ENCODE data around the gene NXNL1.
"Not testable (repeated sequence)": the region's sequence is repeated elsewhere in the genome, so short reads cannot be mapped to it uniquely, and the experiment has no call there.

The NXNL1 gene, protein sequence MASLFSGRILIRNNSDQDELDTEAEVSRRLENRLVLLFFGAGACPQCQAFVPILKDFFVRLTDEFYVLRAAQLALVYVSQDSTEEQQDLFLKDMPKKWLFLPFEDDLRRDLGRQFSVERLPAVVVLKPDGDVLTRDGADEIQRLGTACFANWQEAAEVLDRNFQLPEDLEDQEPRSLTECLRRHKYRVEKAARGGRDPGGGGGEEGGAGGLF

DNA sequence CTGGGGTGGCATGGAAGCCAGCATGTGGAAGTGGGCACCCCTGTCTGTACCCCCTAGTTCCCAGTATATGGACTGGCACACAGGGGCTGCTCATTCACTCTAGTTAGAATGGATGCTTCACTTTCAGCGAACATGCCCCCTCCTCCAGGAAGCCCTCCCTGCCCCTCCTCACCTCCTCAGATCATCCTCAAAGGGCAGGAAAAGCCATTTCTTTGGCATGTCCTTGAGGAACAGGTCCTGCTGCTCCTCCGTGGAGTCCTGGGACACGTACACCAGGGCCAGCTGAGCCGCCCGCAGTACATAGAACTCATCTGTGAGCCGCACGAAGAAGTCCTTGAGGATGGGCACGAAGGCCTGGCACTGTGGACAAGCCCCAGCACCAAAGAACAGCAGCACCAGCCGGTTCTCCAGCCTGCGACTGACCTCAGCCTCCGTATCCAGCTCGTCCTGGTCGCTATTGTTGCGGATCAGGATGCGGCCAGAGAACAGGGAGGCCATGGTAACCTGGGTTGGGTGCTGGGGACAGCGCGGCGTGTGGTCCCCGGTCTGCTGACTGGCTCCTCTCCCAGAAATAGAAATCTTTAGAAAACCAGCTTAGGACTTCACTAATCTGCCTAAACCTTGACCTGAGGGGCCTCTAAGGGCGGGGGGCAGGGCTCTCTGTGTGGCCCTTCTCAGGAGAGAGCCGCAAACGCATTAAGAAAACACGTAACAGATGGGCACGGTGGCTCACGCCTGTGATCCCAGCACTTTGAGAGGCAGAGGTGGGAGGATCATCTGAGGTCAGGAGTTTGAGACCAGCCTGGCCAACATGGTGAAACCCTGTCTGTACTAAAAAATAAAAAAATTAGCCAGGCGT, at the start of gene NXNL1:
TSS of gene NXNL1 (minus strand) at position 555 of the 859 bp plus-strand sequence. CDS start at position 498, 57 bp downstream.
- no peak for DNase-seq

DNA sequence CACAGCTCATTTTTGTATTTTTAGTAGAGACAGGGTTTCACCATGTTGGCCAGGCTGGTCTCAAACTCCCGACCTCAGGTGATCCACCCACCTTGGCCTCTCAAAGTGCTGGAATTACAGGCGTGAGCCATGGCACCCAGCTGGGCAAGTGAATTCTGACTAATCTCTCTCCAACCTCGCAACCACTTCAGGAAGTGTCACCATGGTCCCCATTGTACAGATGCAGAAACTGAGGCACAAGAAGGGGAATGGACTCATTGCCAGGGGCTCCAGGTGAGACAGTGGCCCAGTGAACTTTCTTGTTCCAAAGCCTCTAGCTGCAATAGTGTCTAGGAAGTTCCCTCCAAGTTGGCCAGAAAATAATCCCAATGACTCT, 47.8 kb upstream of the NXNL1 start:
- DNase-seq = not testable (repeated sequence)

DNA sequence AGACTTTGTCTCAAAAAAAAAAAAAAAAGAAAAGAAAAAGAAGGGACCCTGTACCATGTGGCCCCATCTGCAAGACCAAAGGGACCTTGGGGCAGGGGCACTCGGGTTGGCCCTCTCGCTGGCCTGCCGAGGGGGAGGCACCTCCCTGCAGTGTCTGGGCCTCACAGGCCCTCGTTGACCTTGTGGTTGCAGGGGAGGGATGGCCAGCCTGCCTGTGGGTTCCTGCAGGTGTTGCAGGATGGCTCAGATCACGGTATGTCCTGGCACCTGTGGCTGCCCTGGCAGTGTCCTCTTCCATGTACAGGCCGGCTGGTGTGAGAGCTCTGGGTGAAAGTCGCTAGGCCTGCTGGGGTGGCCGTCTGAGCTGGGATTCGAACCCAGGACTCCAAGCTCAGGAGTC, 46.0 kb upstream of the NXNL1 start:
- no peak for DNase-seq

DNA sequence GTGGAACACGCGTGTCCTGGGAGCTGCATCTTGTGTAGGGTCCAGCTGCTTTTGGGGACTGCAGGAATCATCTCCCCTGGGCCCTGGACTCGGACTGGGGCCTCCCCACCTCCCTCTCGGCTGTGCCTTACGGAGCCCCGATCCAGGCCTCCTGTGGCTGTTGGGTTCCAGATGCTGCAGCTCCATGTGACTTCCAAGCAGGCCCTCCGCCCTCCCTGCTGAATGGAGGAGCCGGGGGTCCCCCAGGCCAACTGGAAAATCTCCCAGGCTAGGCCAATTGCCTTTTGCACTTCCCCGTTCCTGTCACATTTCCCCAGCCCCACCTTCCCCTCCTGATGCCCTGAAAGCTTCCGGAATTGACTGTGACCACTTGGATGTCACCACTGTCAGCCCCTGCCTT, 44.5 kb upstream of the NXNL1 start:
- DNase-seq = no peak

DNA sequence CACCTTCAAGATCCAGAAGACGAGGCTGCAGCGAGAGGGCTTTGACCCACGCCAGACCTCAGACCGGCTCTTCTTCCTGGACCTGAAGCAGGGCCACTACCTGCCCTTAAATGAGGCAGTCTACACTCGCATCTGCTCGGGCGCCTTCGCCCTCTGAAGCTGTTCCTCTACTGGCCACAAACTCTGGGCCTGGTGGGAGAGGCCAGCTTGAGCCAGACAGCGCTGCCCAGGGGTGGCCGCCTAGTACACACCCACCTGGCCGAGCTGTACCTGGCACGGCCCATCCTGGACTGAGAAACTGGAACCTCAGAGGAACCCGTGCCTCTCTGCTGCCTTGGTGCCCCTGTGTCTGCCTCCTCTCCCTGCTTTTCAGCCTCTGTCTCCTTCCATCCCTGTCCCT, 43.7 kb upstream of the NXNL1 start:
- DNase-seq = no peak

DNA sequence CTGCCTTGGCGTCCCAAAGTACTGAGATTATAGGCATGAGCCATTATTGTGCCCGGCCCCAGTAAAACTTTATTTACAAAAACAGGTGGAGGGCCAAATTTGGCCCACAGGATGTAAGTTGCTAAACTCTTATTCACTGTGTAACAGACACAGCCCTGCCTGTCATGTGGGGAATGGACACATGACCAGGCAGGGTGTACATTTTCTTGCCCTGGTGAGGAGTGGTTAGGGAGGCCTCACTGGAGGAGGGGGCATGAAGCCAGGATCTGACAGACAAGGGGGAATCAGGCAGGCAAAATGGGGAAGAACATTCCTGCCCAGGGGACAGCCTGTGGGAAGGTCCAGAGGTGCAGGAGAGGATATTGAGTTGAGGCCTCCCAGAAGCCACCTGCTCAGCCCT, 43.3 kb upstream of the NXNL1 start:
- DNase-seq = no peak

DNA sequence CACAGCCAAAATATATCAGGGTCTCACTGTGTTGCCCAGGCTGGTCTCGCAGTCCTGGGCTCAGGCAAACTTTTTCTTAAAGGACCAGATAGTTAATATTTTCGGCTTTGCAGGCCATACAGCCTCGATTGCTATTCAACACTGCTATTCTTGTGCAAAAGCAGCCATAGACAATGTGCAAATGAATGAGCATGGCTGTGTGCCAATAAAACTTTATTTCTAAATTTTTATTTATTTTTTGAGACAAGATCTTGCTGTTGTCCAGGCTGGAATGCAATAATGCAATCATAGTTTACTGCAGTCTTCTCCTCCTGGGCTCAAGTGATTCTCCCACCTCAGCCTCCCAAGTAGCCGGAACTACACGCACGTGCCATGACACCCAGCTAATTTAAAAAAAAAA, 42.5 kb upstream of the NXNL1 start:
- DNase-seq = no peak

DNA sequence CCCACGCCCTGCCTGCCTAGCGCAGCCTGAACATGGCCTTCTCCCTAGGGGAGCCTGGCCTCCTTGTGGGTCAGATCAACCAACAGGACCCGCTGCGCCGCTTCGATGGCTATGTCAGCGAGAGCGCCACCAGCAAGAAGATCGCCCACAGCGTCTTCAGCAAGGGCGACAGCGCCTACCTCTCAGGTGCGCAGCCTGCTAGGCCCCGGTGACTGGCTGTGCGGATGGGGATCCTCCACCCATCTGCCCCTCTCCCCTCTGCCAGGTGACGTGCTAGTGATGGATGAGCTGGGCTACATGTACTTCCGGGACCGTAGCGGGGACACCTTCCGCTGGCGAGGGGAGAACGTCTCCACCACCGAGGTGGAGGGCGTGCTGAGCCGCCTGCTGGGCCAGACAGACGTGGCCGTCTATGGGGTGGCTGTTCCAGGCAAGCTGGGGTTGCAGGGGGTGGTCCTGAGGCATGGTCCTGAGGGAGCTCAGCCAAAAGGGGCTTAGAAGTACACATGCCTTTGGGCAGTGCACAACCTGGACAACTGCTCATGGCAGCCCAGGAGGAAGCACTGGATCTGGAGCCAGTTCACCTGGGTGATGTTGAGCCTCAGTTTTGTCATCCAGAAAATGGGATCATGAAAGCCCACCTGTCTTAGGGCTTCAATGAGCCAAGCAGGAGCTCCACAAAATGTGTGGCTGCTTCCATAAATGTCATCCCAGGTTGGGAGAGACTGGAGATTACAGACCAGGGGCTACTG, 39.9 kb upstream of the NXNL1 start:
- no peak for DNase-seq

DNA sequence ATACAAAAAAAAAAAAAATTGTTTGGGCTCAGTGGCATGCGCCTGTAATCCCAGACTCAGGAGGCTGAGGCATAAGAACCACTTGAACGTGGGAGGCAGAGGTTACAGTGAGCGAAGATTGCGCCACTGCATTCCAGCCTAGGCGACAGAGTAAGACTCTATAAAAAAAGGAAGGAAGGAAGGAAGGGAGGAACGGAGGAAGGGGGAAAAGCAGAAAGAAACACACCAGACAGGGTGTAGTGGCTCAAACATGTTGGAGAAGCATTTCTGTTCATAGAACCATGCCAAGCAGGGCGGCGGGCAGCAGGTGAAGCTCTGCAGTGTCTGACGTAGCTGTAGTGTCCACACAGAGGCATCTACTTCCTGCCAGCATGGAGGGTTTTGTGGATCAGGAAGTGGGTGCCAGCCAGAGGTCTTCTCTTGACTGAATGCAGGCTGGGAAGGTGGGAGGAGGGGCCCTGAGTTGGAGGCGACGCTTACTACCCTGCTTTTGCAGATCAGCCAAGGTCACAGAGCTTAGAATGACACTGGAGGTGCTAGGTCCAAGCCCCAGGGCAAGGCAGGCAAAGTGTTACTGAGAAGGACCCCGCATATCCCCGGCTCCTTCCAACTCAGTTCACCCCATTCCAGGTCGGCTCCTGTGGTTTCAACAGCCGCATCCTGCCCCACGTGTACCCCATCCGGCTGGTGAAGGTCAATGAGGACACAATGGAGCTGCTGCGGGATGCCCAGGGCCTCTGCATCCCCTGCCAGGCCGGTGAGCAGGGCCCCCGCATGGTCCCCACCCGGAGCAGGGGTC, 39.1 kb upstream of the NXNL1 start:
- DNase-seq = no peak

DNA sequence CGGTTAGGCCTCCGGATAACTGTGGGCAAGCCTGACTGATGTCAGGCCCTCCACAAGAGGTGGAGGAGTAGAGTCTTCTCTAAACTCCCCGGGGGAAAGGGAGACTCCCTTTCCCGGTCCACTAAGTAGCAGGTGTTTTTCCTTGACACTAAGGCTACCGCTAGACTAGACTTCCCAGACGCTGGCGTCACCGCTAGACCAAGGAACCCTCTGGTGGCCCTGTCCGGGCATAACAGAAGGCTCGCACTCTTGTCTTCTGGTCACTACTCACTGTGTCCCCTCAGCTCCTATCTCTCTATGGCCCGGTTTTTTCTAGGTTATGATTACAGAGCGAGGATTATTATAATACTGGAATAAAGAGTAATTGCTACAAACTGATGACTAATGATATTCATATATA, 38.3 kb upstream of the NXNL1 start:
- DNase-seq = not testable (repeated sequence)

DNA sequence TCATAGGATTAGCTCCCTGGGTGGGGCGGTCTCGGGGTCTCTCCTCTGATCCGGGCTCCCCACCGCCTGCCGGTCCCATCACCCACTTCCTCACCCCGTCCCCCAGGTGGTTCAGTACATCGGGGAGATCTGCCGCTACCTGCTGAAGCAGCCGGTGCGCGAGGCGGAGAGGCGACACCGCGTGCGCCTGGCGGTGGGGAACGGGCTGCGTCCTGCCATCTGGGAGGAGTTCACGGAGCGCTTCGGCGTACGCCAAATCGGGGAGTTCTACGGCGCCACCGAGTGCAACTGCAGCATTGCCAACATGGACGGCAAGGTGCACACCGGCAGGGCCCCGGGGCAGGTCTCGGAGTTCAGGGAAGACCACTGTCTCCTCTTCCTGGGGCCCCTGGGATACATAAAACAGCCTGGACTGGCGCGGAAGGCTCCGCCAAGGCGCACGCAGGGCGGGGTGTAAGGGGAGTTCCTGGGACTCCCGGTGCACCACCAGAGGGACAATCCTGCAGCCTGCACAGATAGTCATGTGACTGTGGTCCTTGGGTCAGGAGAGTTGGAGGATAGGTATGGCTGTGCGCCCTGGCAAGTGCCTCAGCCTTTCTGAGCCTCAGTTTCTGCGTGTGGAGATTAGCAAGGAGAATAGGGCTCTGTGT, 36.5 kb upstream of the NXNL1 start:
- no peak for DNase-seq

DNA sequence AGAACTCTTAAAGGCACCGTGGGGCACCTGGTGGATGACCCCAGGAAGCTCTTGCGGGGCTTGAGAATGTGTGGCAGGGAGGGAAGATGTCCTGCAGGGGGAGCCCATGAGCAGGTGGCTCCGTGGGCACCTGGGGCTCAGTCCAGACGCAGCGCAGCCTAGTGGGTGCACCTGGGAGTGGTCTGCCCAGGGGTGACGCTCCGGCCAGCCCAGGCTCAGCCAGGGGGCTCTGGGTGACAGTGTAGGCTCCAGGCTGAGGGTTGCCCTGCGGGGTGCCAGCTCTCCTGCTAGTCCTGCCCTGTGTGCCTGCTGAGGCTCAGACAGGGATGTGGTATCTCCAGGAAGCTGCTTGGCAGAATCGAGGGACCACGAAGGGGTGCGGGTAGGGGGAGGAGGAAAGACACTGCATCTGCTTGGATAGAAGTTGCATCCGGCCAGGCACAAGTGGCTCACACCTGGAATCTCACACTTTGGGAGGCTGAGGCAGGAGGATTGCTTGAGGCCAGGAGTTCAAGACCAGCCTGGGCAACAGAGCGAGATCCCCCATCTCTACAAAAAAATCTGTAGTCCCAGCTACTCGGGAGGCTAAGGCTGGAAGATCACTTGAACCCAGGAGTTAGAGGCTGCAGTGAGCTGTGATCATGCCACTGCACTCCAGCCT, 35.7 kb upstream of the NXNL1 start:
- DNase-seq = peak in 1 of 2 experiments; percentile 58

DNA sequence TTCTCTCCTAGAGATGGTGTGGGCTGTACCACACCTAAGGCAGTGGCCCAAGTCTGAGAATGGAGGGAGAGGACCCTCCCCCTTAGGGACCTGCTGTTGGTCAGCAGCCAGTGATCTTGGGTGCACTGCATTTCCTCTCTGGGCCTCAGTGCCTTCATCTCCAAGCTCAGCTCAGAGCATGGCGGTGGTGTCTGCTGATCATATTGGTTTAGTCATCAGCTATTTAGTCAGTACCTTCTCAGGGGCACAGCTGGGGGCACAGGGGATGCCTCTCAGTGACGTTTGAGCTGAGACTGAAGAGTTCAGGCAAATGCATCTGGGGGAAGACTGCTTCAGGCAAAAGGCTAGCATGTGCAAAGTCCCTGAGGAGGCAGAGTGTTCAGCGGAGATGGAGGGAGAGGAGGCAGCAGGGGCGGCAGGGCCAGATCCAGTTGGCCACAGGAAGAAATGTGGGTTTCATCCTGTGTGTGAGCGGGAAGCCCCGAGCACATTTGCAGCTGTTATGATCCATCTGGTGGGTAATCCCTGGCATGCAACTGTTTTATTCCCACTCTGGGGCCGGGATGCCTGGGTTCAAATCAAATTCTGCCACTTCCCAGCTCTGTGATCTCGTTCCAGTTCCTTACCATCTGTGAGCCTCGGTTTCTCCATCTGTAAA, 35.0 kb upstream of the NXNL1 start:
- DNase-seq = no peak

DNA sequence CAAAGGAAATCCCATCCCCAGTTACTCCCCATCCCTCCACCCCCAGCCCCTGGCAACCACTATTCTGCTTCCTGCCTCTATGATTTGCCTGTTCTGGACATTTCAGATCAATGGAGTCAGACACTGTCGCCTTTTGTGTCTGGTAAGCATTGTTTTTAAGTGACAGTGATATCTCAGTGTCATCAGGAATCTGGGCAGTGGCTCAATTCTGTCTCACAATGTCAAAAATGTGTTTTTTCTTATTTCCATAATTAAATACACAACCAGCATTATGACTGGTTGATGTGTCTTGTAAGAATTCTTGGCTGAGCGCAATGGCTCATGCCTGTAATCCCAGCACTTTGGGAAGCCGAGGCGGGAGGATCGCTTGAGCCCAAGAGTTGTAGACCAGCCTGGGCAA, 30.6 kb upstream of the NXNL1 start:
- no peak for DNase-seq

DNA sequence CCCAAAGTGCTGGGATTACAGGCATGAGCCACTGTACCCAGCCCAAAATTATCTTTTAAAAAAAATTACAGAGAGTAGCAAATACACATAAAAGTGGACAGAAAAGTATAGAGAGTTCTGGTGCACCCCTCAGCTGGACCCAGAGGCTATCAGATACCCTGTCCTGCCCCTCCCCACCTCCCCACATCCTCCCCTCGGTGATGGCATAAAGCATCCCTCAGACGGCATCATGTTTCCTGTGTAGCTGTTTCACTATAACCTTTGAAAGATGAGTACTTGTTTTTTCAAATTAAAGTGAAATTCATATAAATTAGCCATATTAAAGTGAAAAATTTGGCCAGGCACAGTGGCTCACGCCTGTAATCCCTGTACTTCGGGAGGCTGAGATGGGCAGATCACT, 29.7 kb upstream of the NXNL1 start:
- no peak for DNase-seq

DNA sequence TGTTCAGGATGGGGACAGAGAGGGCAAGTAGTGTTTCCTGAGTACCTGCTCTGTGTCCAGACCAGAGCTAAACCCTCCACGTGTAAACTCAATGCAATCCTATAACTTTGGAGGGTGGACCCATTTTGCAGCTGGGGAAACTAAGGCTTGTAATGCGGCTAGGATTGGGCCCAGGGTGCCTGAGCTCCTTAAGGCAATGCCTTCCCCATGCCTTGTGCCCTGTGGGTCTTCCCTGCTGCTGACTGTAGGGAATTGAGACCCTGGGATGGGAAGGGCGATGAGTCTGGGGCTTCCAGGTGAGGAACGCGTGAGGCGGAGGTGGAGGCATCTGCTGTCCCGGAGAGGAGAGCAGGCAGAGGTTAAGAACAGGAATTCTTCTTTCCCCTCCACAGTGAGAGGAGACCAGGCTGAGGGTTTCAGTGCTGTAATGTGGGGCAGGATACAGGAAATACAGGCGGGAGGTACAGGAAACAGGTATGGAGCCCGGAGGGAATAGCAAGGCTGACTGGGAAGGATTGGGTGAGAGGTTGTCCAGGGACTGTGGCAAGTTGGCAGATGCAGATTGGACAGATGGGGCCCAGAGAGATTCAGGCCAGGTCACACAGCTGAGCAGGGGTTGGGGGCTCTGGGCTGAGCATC, 28.8 kb upstream of the NXNL1 start:
- no peak for DNase-seq

DNA sequence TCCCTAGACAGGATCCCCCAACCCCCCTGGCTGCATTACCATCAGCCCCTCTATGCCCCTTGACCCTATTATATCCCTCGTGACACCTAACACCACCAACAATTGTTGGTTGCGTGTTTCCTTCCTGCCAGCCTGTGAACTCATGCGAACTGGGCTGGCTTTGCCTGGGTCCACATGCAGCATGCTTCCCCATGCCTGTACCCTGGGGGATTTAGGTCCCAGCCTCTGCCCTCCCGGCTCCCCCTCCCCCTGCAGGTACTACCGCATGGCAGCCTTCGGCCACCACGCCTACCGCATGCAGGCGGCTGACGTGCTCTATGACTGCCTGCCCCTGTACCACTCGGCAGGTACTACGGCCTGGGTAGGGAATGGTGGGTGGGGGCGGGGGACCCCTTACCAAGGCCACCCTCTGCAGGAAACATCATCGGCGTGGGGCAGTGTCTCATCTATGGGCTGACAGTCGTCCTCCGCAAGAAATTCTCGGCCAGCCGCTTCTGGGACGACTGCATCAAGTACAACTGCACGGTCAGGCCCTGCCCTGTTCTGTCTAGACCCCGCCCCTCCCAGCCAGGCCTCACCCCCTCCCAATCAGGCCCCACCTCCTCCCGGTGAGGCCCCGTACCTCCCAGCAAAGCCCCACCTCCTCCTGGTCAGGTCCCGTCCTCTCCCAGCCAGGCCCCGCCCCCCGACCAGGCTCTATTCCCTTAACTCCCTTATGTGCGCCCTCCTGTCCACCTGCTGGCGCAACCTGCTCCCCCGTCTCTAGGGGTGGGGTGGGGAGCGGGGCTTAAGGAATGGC, 28.1 kb upstream of the NXNL1 start:
- no peak for DNase-seq

DNA sequence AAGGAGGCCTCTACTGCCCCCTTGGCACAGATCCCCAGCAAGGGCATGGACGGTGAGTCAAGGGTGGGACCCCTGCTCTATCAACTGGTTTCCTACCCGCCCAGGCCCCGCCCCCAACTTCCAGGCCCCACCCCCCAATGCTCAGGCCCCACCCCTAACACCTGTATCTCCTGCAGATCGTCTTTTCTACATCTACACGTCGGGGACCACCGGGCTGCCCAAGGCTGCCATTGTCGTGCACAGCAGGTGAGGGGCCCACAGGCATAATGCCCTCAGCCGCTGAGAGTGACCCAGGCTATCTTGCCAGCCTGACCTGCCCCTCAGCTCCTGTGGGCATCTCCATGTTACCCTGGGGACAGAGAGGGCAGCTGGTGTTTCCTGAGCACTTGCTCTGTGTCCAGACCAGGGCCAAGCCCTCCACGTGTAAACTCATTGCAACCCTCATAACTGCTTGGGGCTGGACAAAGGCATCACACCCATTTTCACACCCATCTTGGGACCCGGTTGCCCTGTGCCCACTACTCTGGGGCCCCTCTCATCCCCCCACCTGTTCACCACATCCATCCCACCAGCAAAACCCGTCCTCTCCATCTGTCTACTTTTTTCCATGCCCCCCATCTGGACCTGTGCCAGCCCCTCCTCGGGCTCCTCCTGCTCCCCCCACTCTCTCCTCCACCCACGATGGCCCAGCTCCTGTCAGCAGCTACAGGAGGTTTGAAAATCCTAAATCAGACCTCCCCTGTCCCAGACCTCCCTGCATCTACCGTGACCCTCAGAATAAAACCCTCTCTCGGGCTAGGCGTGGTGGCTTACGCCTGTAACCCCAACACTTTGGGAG, 26.8 kb upstream of the NXNL1 start:
- no peak for DNase-seq
